Stimulated activated CD8-positive, alpha-beta memory T cell treated with anti-CD3 and anti-CD28 coated beads, Interleukin-4, amount 100 ng/mL, for 48 hours (primary cell): ENCODE measurements around the gene ANXA6.

Experiments
- DNase-seq: peaks from one replicate; pipeline ENCODE4 v3.0.0-alpha.2; 2020

ANXA6 gene

DNA sequence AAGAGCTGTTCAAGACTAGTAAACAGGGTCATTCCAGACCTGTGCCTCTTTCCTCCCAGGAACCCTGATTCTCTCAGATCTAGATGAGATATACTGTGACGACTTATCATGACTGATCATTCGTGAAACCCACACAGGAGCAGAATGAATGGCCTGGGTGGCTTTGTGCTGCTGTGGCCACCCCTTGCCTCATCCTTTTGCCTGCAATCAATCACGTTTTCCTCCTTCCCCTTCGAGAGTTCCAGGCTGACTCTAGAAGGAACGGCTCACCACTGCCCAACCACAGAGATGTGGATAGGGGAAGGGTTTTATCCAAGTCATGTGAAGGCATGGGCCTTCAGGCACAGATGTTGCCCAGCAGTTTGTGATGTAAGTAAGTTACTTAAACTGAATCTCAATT, 5.8 kb downstream of the ANXA6 start:
- peak; percentile 78 for DNase-seq

- no peak for DNase-seq
Observed at GRCh38 chr5:151151263-151151660, 6.3 kb downstream of the ANXA6 start.

DNA sequence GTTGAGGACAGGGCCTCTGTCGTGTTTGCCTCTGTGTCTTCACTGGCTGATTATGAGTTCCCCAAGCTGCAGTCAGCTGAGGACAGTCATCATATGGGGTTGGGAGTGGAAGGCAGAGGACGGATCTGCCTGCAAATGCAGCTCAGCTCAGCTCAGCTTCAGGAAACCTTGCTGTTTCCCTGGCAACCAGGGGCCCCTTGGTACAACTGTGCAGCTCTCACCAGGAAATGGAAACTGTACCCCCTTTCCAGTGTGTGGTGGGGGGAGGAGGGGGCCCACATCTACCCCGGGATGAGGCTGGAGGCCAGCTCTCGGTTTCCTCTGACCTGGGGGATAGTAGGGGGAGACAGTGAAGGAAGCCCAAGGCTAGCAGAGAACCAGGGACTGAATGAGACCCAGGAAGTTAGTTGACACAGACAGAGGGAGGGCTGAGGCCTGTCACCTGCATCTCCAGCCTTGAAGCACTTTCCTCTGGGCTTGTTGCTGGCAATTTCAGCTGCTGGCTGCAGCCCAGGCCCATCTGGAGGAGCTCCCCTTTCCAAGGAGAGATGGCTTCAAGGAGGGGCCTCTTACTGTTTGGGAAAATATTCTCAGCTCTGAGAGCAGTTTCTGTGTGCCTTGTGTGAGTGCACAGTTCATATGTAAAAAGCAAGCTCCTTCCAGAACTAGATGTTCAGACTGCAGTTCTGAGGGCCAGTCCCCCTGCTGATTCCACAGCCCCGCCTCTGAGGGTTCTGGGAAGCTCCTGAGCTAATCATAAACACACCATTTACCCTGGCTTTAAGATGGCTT, 6.9 kb downstream of the ANXA6 start:
- peak; percentile 77 for DNase-seq

- DNase-seq, result no peak
Observed at GRCh38 chr5:151148583-151148982, 9.0 kb downstream of the ANXA6 start.

DNA sequence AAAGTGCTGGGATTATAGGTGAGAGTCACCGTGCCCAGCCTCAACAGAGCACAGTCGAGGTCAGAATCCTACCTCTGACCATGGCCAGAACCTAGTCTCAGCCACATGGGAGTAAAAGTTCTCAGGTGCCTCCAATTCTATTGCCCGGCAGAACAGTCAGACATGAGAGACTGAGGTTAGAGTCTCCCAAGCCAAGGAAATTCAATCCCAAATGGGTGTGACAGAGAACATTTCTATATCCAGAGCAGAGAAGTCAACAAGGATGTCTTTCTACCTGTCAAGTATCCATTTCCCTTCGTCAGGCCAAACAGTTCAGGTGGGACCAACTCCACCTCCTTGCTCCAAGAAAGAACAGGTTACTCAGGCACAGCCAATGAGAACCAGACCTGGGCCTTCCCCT, 10.5 kb downstream of the ANXA6 start:
- no peak for DNase-seq

DNA sequence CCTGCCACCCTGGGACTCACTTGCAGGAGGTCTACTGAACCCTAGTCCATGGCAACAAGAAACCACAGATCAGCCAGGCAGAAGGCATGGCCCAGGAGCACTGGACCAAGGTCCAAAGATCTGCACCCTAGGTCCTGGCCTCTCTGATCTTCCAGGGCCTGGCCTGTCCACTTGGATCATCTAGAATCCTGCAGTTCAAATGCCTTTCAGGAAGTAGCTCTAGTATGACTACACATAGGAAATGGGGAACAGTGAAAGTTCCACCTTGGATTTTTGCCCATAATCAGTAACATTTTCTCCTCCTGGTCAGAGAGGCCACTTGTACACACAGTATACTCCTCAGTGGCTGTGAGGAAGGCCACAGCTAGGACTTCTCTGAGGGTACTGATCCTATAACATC, 11.5 kb downstream of the ANXA6 start:
- no peak for DNase-seq

GRCh38 chr5:151144922-151145321, 12.7 kb downstream of the ANXA6 start:
- no peak for DNase-seq

- DNase-seq, result no peak
Observed at GRCh38 chr5:151144275-151144674, 13.3 kb downstream of the ANXA6 start.

GRCh38 chr5:151143645-151144044, 13.9 kb downstream of the ANXA6 start:
- DNase-seq, result no peak

GRCh38 chr5:151142933-151143332, 14.6 kb downstream of the ANXA6 start:
- no peak for DNase-seq

DNA sequence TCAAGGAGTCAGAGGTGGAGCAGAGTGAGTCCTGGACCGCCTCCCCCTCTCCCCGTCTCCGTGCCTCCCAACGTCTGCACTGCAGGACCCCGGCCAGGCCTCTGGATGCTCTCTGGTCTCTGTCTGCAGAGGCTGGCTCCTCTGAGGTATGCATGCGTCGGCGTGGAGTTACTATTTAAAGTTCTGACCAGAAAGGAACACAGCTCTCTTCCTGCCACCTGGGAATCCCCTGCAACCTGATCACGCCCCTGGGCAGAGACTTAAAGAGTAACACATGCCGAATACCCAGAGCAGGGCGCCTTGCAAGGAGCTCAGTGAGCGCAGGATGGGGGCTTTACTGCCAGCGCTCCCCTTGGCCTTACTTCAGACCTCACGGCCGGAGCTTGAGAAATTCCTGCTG, 16.0 kb downstream of the ANXA6 start:
- peak; percentile 73 for DNase-seq

- no peak for DNase-seq
Observed at GRCh38 chr5:151140686-151141459, 16.7 kb downstream of the ANXA6 start.

GRCh38 chr5:151139646-151140045, 17.9 kb downstream of the ANXA6 start:
- DNase-seq, result no peak

- no peak for DNase-seq
Observed at GRCh38 chr5:151139015-151139414, 18.6 kb downstream of the ANXA6 start.

DNA sequence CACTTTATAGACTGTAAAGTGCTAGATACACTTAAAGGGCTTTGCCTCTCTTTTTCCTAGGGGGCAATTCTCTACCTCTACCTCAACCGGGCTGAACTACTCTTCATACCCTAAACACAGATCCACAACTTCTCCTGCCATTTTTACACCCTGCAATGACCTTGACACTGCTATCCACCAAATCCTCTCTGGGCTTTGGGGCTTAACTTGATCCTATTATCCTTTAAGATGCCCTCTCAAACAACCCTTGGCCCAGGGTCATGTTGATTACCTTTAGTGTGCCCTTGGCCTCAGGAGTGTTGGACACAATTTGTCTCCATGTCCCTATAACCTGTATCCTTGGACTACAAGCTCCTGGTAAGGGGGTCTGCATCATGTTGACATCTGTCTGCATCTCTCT, 19.5 kb downstream of the ANXA6 start:
- no peak for DNase-seq

- DNase-seq, result no peak
Observed at GRCh38 chr5:151137067-151137825, 20.3 kb downstream of the ANXA6 start.

DNA sequence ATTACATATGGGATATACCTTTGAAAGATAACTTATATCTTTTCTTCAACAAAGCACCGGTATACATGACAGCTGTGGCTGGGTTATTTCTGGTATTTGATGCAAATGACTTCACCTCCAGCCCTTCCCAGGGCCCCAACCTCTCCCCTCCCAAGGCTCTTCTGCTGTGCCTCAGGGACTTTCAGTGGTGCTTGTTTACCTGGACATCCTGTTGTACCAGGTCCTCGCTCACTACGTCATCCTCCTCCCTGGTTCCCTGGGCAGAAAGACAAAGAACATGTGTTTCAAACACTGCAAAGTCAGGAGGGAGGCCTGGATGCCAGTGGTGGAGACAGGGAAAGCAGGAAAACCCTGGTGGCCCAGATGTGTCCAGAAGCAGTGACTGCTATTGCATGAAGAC, 23.4 kb downstream of the ANXA6 start:
- no peak for DNase-seq

DNA sequence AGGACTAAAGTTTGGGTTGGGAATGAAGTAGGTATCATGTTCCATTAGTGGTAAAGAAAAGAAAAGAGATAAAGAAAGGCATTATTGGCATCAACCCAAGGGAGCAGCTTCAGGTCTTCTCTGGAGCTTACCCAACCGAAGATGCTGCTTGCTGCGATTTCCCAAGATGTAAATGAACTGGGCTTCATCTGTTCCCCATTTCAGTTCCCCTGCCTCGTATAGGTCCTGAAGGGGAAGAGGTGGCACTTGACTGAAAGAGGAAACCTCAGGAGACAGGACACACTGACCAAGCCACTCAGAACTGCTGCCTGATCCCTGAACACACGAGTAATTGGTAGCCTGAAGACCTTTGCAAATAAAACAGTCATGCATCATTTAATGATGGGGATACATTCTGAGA, 24.6 kb downstream of the ANXA6 start:
- no peak for DNase-seq

GRCh38 chr5:151130922-151131891, 26.4 kb downstream of the ANXA6 start:
- no peak for DNase-seq

GRCh38 chr5:151130235-151130921, 27.2 kb downstream of the ANXA6 start:
- DNase-seq, result no peak

GRCh38 chr5:151128817-151129216, 28.8 kb downstream of the ANXA6 start:
- DNase-seq, result no peak

GRCh38 chr5:151127926-151128325, 29.7 kb downstream of the ANXA6 start:
- DNase-seq, result no peak
